Hepatocyte (in vitro differentiated cells): Measurements from ENCODE around the gene MUC5AC. TPM values are rescaled to one million over a fixed set of nuclear protein-coding genes. Genes with fewer than 3 reads are reported as not detected.
"Not testable (repeated sequence)": the region's sequence is repeated elsewhere in the genome, so short reads cannot be mapped to it uniquely, and the experiment has no call there.

ENCODE experiments used
- DNase-seq: peaks from one replicate; pipeline ENCODE4 v3.0.0-alpha.2; 2016; ENCODE audit warnings: low spot score
- H2AFZ ChIP-seq: fragments of 200-600 bp; sonication (generic); 2 replicates; pipeline ENCODE4 v1.6.0; 2016; ENCODE audit warnings: antibody characterized with exemption, mild to moderate bottlenecking
- H3K27ac ChIP-seq: fragments of 200-600 bp; sonication (generic); 2 replicates; pipeline ENCODE4 v1.5.1; 2016; ENCODE audit warnings: mild to moderate bottlenecking
- H3K27me3 ChIP-seq: fragments of 200-600 bp; sonication (generic); 2 replicates; pipeline ENCODE4 v1.6.1; 2016
- H3K36me3 ChIP-seq: fragments of 200-600 bp; sonication (generic); replicated peaks from 2 replicates; pipeline ENCODE4 v1.5.1; 2016; ENCODE audit warnings: low read depth; ENCODE audit not compliant: insufficient read depth
- H3K4me1 ChIP-seq: fragments of 200-600 bp; sonication (generic); 2 replicates; pipeline ENCODE4 v1.5.1; 2016; ENCODE audit warnings: mild to moderate bottlenecking, moderate library complexity; ENCODE audit not compliant: insufficient read depth
- H3K4me2 ChIP-seq: fragments of 200-600 bp; sonication (generic); 2 replicates; pipeline ENCODE4 v1.6.0; 2016
- H3K4me3 ChIP-seq: fragments of 200-600 bp; sonication (generic); 2 replicates; pipeline ENCODE4 v1.5.1; 2016; ENCODE audit warnings: mild to moderate bottlenecking
- H3K79me2 ChIP-seq: fragments of 200-600 bp; sonication (generic); 2 replicates; pipeline ENCODE4 v1.6.0; 2017; ENCODE audit warnings: mild to moderate bottlenecking
- H3K9me2 ChIP-seq: fragments of 200-600 bp; sonication (generic); replicated peaks from 2 replicates; pipeline ENCODE4 v1.6.0; 2017; ENCODE audit warnings: mild to moderate bottlenecking; ENCODE audit not compliant: insufficient read depth
- H3K9me3 ChIP-seq: fragments of 200-600 bp; sonication (generic); 2 replicates; pipeline ENCODE4 v1.5.1; 2016; ENCODE audit warnings: low read depth, mild to moderate bottlenecking
- H4K20me1 ChIP-seq: fragments of 200-600 bp; sonication (generic); 2 replicates; pipeline ENCODE4 v1.6.0; 2016; ENCODE audit warnings: mild to moderate bottlenecking; ENCODE audit not compliant: insufficient read depth, poor library complexity, severe bottlenecking
- CTCF ChIP-seq: fragments of 200-600 bp; sonication (generic); IDR thresholded peaks from 2 replicates; pipeline ENCODE4 v1.5.1; 2016; ENCODE audit warnings: antibody characterized with exemption, mild to moderate bottlenecking; ENCODE audit not compliant: poor library complexity
- EZH2 ChIP-seq: fragments of 200-600 bp; sonication (generic); IDR thresholded peaks from 2 replicates; pipeline ENCODE4 v1.6.1; 2016; ENCODE audit warnings: antibody characterized with exemption, mild to moderate bottlenecking, borderline replicate concordance
- EZH2phosphoT487 ChIP-seq: fragments of 200-600 bp; sonication (generic); IDR thresholded peaks from one replicate; pipeline ENCODE4 v1.6.1; 2018; ENCODE audit warnings: antibody characterized with exemption, mild to moderate bottlenecking, low read depth, moderate library complexity; ENCODE audit not compliant: unreplicated experiment, severe bottlenecking
- WGBS: methylation state at CpG from one replicate; pipeline ENCODE4 v1.1.6; 2016; ENCODE audit warnings: low lambda C conversion rate; ENCODE audit errors: missing lambda C conversion rate; 5-methylcytosine and 5-hydroxymethylcytosine counted together
- polyA plus RNA-seq: library from polyadenylated mRNA; unstranded; fragments of >200 nt; fragmentation: Nextera tagmentation; extraction: Ambion mirVana; gene quantifications from 2 replicates; pipeline ENCODE4 v1.2.1, GENCODE V29; 2016
- total RNA-seq: library from RNA; depleted of rRNA; stranded (reverse); fragments of >200 nt; gene quantifications from 2 replicates; pipeline ENCODE4 v1.2.3, GENCODE V29; 2014

Gene MUC5AC
- total and polyA plus RNA-seq, 2 experiments from 2014 or later, result 0.07 to 0.08 TPM

GRCh38 chr11:1180171-1180570, 22.4 kb downstream of the MUC5AC start:
- DNase-seq, result no peak
- no peaks in the 10 kb centered on the region for H3K4me1 ChIP-seq
- no peaks in the 10 kb centered on the region for H4K20me1 ChIP-seq
- TF ChIP-seq EZH2phosphoT487, result no peak
- no peaks in the 10 kb centered on the region for H3K79me2 ChIP-seq
- H3K4me2 ChIP-seq, result no peak overlapping the region
- H2AFZ ChIP-seq, result no peak overlapping the region
- H3K36me3 ChIP-seq, result no peaks in the 10 kb centered on the region
- 79% methylated on average over 15 of the region's 15 CpGs for WGBS
- H3K9me2 ChIP-seq, result no peaks in the 10 kb centered on the region
- H3K27me3 ChIP-seq, result no peaks in the 10 kb centered on the region
- no peaks in the 10 kb centered on the region for H3K9me3 ChIP-seq
- no peak overlapping the region for H3K4me3 ChIP-seq
- H3K27ac ChIP-seq, result no peak overlapping the region

GRCh38 chr11:1180947-1181391, 23.2 kb downstream of the MUC5AC start:
- no peaks in the 10 kb centered on the region for H3K9me3 ChIP-seq
- DNase-seq, result no peak
- no peaks in the 10 kb centered on the region for H3K9me2 ChIP-seq
- TF ChIP-seq EZH2phosphoT487, result no peak
- TF ChIP-seq EZH2, result no peak
- no peak for TF ChIP-seq CTCF
- H3K4me3 ChIP-seq, result no peak overlapping the region
- H2AFZ ChIP-seq, result no peak overlapping the region
- no peak overlapping the region for H3K4me2 ChIP-seq
- no peaks in the 10 kb centered on the region for H3K36me3 ChIP-seq
- H3K4me1 ChIP-seq, result no peaks in the 10 kb centered on the region
- no peaks in the 10 kb centered on the region for H3K79me2 ChIP-seq
- H3K27ac ChIP-seq, result no peak overlapping the region
- H3K27me3 ChIP-seq, result no peaks in the 10 kb centered on the region
- H4K20me1 ChIP-seq, result no peaks in the 10 kb centered on the region
- WGBS, result 93% methylated on average over 20 of the region's 29 CpGs

- no peaks in the 10 kb centered on the region for H3K36me3 ChIP-seq
- H2AFZ ChIP-seq, result no peak overlapping the region
- H3K79me2 ChIP-seq, result no peaks in the 10 kb centered on the region
- no peaks in the 10 kb centered on the region for H4K20me1 ChIP-seq
- no peaks in the 10 kb centered on the region for H3K9me2 ChIP-seq
- TF ChIP-seq CTCF (no peak), EZH2phosphoT487 (no peak), EZH2 (no peak)
- H3K4me2 ChIP-seq, result no peak overlapping the region
- no peak for DNase-seq
- H3K27ac ChIP-seq, result no peak overlapping the region
- H3K27me3 ChIP-seq, result no peaks in the 10 kb centered on the region
- no peak overlapping the region for H3K4me3 ChIP-seq
- no peaks in the 10 kb centered on the region for H3K4me1 ChIP-seq
- no peaks in the 10 kb centered on the region for H3K9me3 ChIP-seq
- 91% methylated on average over 10 of the region's 10 CpGs for WGBS
Measured at GRCh38 chr11:1181420-1181819, 23.7 kb downstream of the MUC5AC start.

GRCh38 chr11:1181853-1182535, 24.2 kb downstream of the MUC5AC start:
- Histone ChIP-seq H3K36me3 (no peaks in the 10 kb centered on the region), H2AFZ (no peak overlapping the region), H4K20me1 (no peaks in the 10 kb centered on the region), H3K4me3 (no peak overlapping the region), H3K4me1 (no peaks in the 10 kb centered on the region), H3K9me2 (no peaks in the 10 kb centered on the region), H3K4me2 (no peak overlapping the region), H3K27me3 (no peaks in the 10 kb centered on the region), H3K9me3 (no peaks in the 10 kb centered on the region), H3K27ac (no peak overlapping the region), H3K79me2 (no peaks in the 10 kb centered on the region)
- TF ChIP-seq EZH2, result no peak
- no peak for TF ChIP-seq CTCF
- TF ChIP-seq EZH2phosphoT487, result no peak
- WGBS, result 95% methylated on average over 33 of the region's 41 CpGs
- no peak for DNase-seq

GRCh38 chr11:1184139-1184538, 26.4 kb downstream of the MUC5AC start:
- not testable (repeated sequence) for H3K4me2 ChIP-seq, H3K9me3 ChIP-seq, H2AFZ ChIP-seq, DNase-seq, H3K36me3 ChIP-seq, H3K27me3 ChIP-seq, H3K9me2 ChIP-seq, H3K27ac ChIP-seq, H3K4me3 ChIP-seq, H3K4me1 ChIP-seq, H3K79me2 ChIP-seq, H4K20me1 ChIP-seq
- WGBS, result 96% methylated on average over 16 of the region's 22 CpGs

GRCh38 chr11:1188451-1189130, 30.8 kb downstream of the MUC5AC start:
- not testable (repeated sequence) for H3K27ac ChIP-seq, H3K79me2 ChIP-seq, H2AFZ ChIP-seq, H3K4me1 ChIP-seq, DNase-seq, H3K27me3 ChIP-seq, H4K20me1 ChIP-seq, H3K4me2 ChIP-seq, H3K9me3 ChIP-seq, H3K36me3 ChIP-seq, H3K9me2 ChIP-seq, H3K4me3 ChIP-seq
- WGBS, result 72% methylated on average over 11 of the region's 15 CpGs
